Muscle of arm (tissue), 12 donors: Measurements from ENCODE around the gene MAP4K4. TPM values are rescaled to one million over a fixed set of nuclear protein-coding genes. Genes with fewer than 3 reads are reported as not detected.
A peak's percentile ranks its signal among the peaks of the same experiment; 100 is the strongest.

Experiments
- DNase-seq: peaks from one replicate; pipeline ENCODE4 v3.0.0-alpha.2; 2013
- polyA plus RNA-seq, 12 donors: library from polyadenylated mRNA; unstranded; fragments of 120-200 nt; gene quantifications; one replicate each; pipeline ENCODE4 v1.2.1, GENCODE V29; 2013; ENCODE audit not compliant: insufficient read length in 12 of 12

Gene MAP4K4
- polyA plus RNA-seq, 12 donors, result 104 to 439 (median 137) TPM

DNA sequence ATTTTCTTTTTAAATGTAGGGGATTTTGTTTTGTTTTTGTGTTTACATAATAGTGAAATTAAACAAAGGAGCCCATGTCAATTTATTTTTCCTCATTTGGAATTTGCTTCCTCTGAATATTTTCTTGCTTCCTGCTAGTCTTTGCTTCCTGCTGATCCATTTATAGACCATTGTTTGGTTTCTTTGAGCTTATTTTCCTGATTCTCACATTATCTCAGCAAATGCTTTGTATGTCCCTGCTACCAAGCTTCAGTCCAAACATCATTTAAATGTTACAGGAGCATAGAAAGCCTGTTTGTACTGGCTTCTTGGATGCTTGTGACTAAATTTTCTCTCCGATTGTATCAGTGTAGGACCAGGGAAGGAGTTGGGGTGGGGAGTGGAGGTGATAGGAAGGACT, 166.9 kb downstream of the MAP4K4 start:
- no peak for DNase-seq

GRCh38 chr2:101868525-101868924, 171.0 kb downstream of the MAP4K4 start:
- DNase-seq, result no peak

GRCh38 chr2:101869527-101869926, 172.0 kb downstream of the MAP4K4 start:
- DNase-seq, result no peak

- no peak for DNase-seq
These were observed 172.9 kb downstream of the MAP4K4 start for GRCh38 chr2:101870444-101870843.

GRCh38 chr2:101871480-101871879, 174.0 kb downstream of the MAP4K4 start:
- DNase-seq, result no peak

- no peak for DNase-seq
These were observed 175.0 kb downstream of the MAP4K4 start for GRCh38 chr2:101872480-101872879.

DNA sequence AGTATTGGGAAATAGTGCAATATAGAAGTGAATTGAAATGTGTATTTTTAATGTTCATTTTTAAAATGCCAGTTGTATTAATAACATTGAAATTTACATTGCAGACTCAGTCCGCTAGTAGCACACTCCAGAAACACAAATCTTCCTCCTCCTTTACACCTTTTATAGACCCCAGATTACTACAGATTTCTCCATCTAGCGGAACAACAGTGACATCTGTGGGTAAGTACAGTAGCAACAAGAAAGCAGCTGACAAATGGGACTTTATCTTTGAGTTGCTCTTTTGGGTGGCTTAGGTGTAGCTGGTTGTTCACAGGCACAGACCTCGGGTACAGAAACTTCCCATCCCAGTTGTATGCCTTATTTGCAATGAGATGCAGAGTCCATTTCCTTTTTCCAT, 176.0 kb downstream of the MAP4K4 start:
- no peak for DNase-seq

- DNase-seq, result no peak
These were observed 176.6 kb downstream of the MAP4K4 start for GRCh38 chr2:101874069-101874468.

DNA sequence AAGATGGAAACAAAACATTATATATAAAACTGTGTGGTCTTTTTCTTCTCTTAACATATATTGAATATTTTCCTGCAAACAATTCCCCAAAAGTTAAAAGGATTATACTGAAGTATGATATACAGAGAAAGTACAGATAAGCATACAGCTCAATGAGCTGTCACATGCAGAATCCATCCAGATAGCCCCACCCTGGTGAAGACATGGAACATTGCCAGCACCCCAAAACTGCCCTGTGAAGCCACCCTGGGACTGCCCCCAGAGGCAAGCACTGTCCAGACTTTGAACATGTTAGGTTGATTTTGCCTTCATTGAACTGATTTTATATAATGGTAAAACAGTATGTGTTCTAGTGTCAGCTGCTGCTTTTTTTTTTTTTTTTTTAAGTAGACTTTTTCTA, 182.0 kb downstream of the MAP4K4 start:
- no peak for DNase-seq

DNA sequence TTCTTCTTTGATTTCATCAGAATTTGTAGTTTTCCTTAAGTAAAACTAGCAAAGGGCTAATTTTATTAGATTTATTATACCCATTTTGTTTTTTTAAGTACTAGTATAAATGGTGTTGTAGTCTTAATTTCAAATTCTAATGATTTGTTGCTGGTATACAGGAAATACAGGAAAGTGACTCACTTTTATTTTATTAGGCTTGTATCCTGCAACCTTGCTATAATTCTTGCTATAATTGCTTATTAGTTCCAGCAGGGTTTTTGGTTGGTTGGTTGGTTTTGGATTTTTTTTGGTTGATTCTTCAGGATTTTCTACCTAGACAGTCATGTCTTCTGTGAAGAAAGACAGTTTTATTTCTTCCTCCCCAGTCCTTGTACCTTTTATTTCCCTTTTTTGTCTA, 183.6 kb downstream of the MAP4K4 start:
- DNase-seq, result no peak

- no peak for DNase-seq
These were observed 185.3 kb downstream of the MAP4K4 start for GRCh38 chr2:101882769-101883307.

GRCh38 chr2:101883860-101884259, 186.4 kb downstream of the MAP4K4 start:
- DNase-seq, result peak; percentile 17

DNA sequence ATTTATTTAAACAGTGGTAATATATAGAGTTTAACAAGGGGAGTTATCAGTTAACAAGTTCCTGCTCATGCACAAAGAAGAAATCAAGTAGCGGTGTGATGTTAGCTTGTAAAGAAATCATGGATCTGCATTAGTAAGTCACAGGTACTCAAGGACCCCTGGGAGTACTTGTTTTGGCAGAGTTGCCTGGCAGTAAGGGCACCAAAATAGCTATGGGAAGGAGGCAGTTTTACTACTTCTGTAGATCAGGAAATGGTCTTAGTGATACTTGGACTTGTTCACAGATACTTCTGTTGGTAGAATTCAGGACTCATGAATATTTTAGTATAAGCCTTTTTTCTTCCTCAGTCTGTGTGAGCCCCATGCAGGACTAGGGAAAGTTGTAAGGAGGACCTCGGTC, 186.9 kb downstream of the MAP4K4 start:
- no peak for DNase-seq

- no peak for DNase-seq
These were observed 189.8 kb downstream of the MAP4K4 start for GRCh38 chr2:101887328-101887727.

DNA sequence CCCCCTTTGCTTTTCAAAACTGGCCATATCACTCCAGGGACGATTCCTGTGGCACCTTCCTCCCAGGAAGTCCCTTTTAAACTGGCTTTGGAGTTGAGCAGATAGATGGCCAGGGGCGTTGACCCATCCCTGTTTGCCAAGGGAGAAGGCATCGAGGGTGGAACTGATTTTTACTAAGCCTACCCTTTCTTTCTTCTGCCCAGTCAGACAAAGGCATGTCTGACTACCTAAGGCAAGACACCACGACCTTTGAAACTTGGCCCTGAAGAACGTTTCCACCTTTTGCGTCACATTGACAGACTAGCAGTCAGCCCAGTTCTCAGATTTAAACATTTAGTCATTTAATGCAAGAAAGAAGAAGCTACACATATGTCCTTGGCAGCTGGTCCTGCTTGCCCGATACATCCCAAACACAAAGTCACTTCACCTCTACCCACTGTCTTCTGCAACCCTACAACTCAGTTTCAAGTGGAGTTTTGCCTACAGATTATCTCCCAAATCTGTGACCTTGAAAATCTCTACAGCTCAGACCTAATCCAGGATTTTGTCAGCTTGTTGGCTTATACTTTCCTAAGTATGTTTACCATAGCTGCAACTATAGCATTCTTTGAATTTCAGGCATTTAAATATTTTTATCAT, 192.1 kb downstream of the MAP4K4 start:
- no peak for DNase-seq

- DNase-seq, result no peak
These were observed 194.9 kb downstream of the MAP4K4 start for GRCh38 chr2:101892377-101892776.

DNA sequence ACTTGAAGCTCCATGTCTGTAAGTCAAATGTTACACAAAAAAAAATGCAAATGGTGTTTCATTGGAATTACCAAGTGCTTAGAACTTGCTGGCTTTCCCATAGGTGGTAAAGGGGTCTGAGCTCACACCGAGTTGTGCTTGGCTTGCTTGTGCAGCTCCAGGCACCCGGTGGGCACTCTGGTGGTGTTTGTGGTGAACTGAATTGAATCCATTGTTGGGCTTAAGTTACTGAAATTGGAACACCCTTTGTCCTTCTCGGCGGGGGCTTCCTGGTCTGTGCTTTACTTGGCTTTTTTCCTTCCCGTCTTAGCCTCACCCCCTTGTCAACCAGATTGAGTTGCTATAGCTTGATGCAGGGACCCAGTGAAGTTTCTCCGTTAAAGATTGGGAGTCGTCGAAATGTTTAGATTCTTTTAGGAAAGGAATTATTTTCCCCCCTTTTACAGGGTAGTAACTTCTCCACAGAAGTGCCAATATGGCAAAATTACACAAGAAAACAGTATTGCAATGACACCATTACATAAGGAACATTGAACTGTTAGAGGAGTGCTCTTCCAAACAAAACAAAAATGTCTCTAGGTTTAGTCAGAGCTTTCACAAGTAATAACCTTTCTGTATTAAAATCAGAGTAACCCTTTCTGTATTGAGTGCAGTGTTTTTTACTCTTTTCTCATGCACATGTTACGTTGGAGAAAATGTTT, 196.3 kb downstream of the MAP4K4 start:
- DNase-seq, result no peak

GRCh38 chr2:101895039-101895438, 197.5 kb downstream of the MAP4K4 start:
- no peak for DNase-seq

DNA sequence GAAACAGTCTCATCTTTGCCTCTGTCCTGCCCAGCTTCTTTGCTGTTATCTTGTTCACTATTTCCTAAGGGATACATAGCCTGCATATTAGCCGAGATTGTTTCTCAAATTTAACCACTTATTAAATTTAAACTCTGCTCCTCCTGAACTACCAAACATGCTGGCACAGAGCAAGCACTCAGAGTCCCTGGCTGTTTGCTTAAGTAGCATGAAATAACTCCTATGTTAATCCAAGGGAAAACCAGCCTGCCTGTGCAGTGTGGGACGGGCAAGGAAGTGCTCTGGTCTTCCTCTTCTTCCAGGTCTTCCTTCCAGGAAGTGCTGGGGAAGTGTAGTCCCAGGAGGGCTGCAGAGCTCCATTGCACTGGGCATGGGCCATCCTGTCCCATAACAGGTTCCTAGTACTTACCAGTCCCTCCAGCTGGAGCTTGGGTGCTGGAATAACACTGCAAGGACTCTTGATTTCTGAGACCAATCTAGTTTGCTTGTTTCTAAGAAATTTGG, 198.4 kb downstream of the MAP4K4 start:
- DNase-seq, result no peak

DNA sequence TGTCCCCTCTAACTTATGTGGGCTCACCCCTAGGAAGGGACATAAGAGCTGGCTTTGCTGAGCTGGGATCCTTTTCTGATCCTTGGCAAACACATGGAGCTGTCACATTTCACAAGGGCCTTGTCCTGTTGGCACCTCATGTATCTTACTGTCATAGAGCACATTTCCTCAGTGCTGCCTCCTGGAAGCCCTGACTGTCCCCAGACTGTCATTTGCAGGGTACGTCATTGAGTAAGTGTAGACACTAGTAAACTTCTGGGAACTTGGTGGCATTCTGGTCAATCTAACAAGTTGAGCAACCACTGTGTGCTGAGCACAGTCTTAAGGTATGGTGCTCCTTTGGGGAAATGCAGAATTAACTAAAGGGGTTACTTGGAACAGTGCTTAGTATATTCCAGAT, 199.8 kb downstream of the MAP4K4 start:
- no peak for DNase-seq

GRCh38 chr2:101899265-101899664, 201.8 kb downstream of the MAP4K4 start:
- no peak for DNase-seq

- DNase-seq, result no peak
These were observed 202.4 kb downstream of the MAP4K4 start for GRCh38 chr2:101899871-101900270.

GRCh38 chr2:101900375-101900774, 202.9 kb downstream of the MAP4K4 start:
- DNase-seq, result no peak
